Endodermal cell (in vitro differentiated cells): ENCODE measurements around the gene DDX31. TPM values are rescaled to one million over a fixed set of nuclear protein-coding genes. Genes with fewer than 3 reads are reported as not detected.

ENCODE experiments used
- DNase-seq: peaks from one replicate; pipeline ENCODE4 v3.0.0-alpha.2; 2017
- H3K27ac ChIP-seq: 2 replicates; pipeline ENCODE4 v1.5.1; 2013; ENCODE audit warnings: mild to moderate bottlenecking, low read depth, low read length, moderate library complexity
- H3K27me3 ChIP-seq: 2 replicates; pipeline ENCODE4 v1.6.1; 2013; ENCODE audit warnings: mild to moderate bottlenecking, low read length, moderate library complexity; ENCODE audit not compliant: insufficient read depth, control insufficient read depth, poor library complexity, severe bottlenecking
- H3K36me3 ChIP-seq: 2 replicates; pipeline ENCODE4 v1.7.0; 2013; ENCODE audit warnings: mild to moderate bottlenecking, low read length, moderate library complexity; ENCODE audit not compliant: control insufficient read depth, insufficient read depth
- H3K4me1 ChIP-seq: one replicate; pipeline ENCODE4 v1.7.0; 2013; ENCODE audit warnings: low read length; ENCODE audit not compliant: control insufficient read depth, insufficient read depth
- H3K4me3 ChIP-seq: 2 replicates; pipeline ENCODE4 v1.5.1; 2013; ENCODE audit warnings: mild to moderate bottlenecking, low read length, moderate library complexity
- H3K9ac ChIP-seq: 2 replicates; pipeline ENCODE4 v1.6.1; 2013; ENCODE audit warnings: mild to moderate bottlenecking, low read length, moderate library complexity; ENCODE audit not compliant: poor library complexity, severe bottlenecking; ENCODE audit errors: extremely low read depth
- H3K9me3 ChIP-seq: 2 replicates; pipeline ENCODE4 v1.6.1; 2013; ENCODE audit warnings: mild to moderate bottlenecking, low read length, moderate library complexity; ENCODE audit not compliant: control insufficient read depth
- H3K27ac Mint-ChIP-seq: 2 replicates; pipeline ENCODE4 v1.8.0; 2020; ENCODE audit warnings: mixed read lengths
- H3K27me3 Mint-ChIP-seq: 2 replicates; pipeline ENCODE4 v1.8.0; 2021; ENCODE audit warnings: mild to moderate bottlenecking, mixed read lengths; ENCODE audit not compliant: insufficient read depth
- H3K36me3 Mint-ChIP-seq: 2 replicates; pipeline ENCODE4 v1.8.0; 2020; ENCODE audit warnings: low read depth, mixed read lengths
- H3K4me1 Mint-ChIP-seq: 2 replicates; pipeline ENCODE4 v1.8.0; 2020; ENCODE audit warnings: mixed read lengths
- H3K4me3 Mint-ChIP-seq: 2 replicates; pipeline ENCODE4 v1.8.0; 2020; ENCODE audit warnings: mild to moderate bottlenecking, moderate library complexity, mixed read lengths
- H3K9me3 Mint-ChIP-seq: 2 replicates; pipeline ENCODE4 v1.8.0; 2020; ENCODE audit warnings: mild to moderate bottlenecking, mixed read lengths
- CTCF ChIP-seq: fragments of 200-600 bp; sonication (generic); conservative IDR thresholded peaks from 2 replicates; pipeline ENCODE4 v1.5.0; 2021; ENCODE audit warnings: antibody characterized with exemption, mild to moderate bottlenecking
- WGBS, 2 experiments: methylation state at CpG; one replicate each; pipeline versions ENCODE4 v1.1.5 to v1.1.7; 2013; ENCODE audit warnings: missing lambda C conversion rate in 2 of 2, mixed read lengths in 1 of 2; ENCODE audit not compliant: insufficient coverage in 1 of 2, insufficient read length in 1 of 2; 5-methylcytosine and 5-hydroxymethylcytosine counted together
- total RNA-seq, 2 donors: library from RNA; stranded (reverse); fragmentation: NEBNext Ultra II Directional in 1 of 2; extraction: Animal tissue kit (Norgen Biotek cat#: 25700) in 1 of 2; gene quantifications; 2 replicates in 1 of 2; 3 replicates in 1 of 2; pipeline ENCODE4 v1.2.1, GENCODE V29; 2021

Gene DDX31
- total RNA-seq, 2 donors from 2014 or later = 29.1 to 30.5 TPM

GRCh38 chr9:132602207-132602606 lies 67.6 kb downstream of the DDX31 start:
- Mint-ChIP-seq H3K4me1 (no peaks in the 10 kb centered on the region), H3K27ac (no peak overlapping the region), H3K9me3 (no peaks in the 10 kb centered on the region), H3K36me3 (peaks cover 58% of the 10 kb centered on the region), H3K4me3 (no peak overlapping the region), H3K27me3 (no peaks in the 10 kb centered on the region)
- H3K4me1 ChIP-seq = no peaks in the 10 kb centered on the region
- TF ChIP-seq CTCF = no peak
- no peak overlapping the region for H3K9ac ChIP-seq
- H3K27me3 ChIP-seq = no peaks in the 10 kb centered on the region
- WGBS, 2 experiments = 78% methylated on average over 3 of the region's 3 CpGs
- no peaks in the 10 kb centered on the region for H3K9me3 ChIP-seq
- H3K27ac ChIP-seq = no peak overlapping the region
- H3K36me3 ChIP-seq = peaks cover 92% of the 10 kb centered on the region
- no peak for DNase-seq
- H3K4me3 ChIP-seq = no peak overlapping the region

- H3K4me1 ChIP-seq = no peaks in the 10 kb centered on the region
- Mint-ChIP-seq H3K4me3 (no peak overlapping the region), H3K27me3 (no peaks in the 10 kb centered on the region), H3K4me1 (peaks cover 6% of the 10 kb centered on the region), H3K9me3 (no peaks in the 10 kb centered on the region), H3K36me3 (peaks cover 51% of the 10 kb centered on the region), H3K27ac (no peak overlapping the region)
- 95 to 96% methylated on average over 11 to 12 of the region's 12 CpGs for WGBS, 2 experiments
- no peak overlapping the region for H3K4me3 ChIP-seq
- no peak for DNase-seq
- no peaks in the 10 kb centered on the region for H3K27me3 ChIP-seq
- no peak overlapping the region for H3K9ac ChIP-seq
- H3K36me3 ChIP-seq = peaks cover 92% of the 10 kb centered on the region
- no peak overlapping the region for H3K27ac ChIP-seq
- TF ChIP-seq CTCF = no peak
- H3K9me3 ChIP-seq = no peaks in the 10 kb centered on the region
Measured at GRCh38 chr9:132600326-132600984, 69.3 kb downstream of the DDX31 start.

- Histone ChIP-seq H3K4me1 (peaks cover under 1% of the 10 kb centered on the region), H3K36me3 (peaks cover 81% of the 10 kb centered on the region), H3K4me3 (no peak overlapping the region), H3K27me3 (peaks cover 6% of the 10 kb centered on the region), H3K27ac (no peak overlapping the region), H3K9me3 (no peaks in the 10 kb centered on the region), H3K9ac (no peak overlapping the region)
- no peak overlapping the region for H3K27ac Mint-ChIP-seq
- no peaks in the 10 kb centered on the region for H3K9me3 Mint-ChIP-seq
- TF ChIP-seq CTCF = no peak
- H3K36me3 Mint-ChIP-seq = peaks cover 48% of the 10 kb centered on the region
- peaks cover 11% of the 10 kb centered on the region for H3K4me1 Mint-ChIP-seq
- H3K4me3 Mint-ChIP-seq = no peak overlapping the region
- 97 to 98% methylated on average over 7 to 16 of the region's 16 CpGs for WGBS, 2 experiments
- H3K27me3 Mint-ChIP-seq = peaks cover 10% of the 10 kb centered on the region
- DNase-seq = no peak
Measured at GRCh38 chr9:132597073-132597775, 72.6 kb downstream of the DDX31 start.
